Right cardiac atrium (tissue), 5 donors: ENCODE measurements around the gene MRPL17. TPM values are rescaled to one million over a fixed set of nuclear protein-coding genes. Genes with fewer than 3 reads are reported as not detected.
"Not testable (repeated sequence)": the region's sequence is repeated elsewhere in the genome, so short reads cannot be mapped to it uniquely, and the experiment has no call there.

Experiments used
- ATAC-seq, 2 donors: fragments of 200-7000 bp; cut with Tn5 transposase; one replicate each; pipeline versions ENCODE4 v1.8.0 to v1.9.1; 2020; ENCODE audit warnings: moderate library complexity in 2 of 2, mild to moderate bottlenecking in 1 of 2
- DNase-seq, 3 donors: peaks; one replicate each; pipeline ENCODE4 v3.0.0-alpha.2; 2020
- H3K27ac ChIP-seq: one replicate; pipeline ENCODE4 v1.5.1; 2013; ENCODE audit warnings: mild to moderate bottlenecking, low read length, control low read depth, moderate library complexity
- H3K27me3 ChIP-seq: one replicate; pipeline ENCODE4 v1.6.1; 2013; ENCODE audit not compliant: control insufficient read depth, insufficient read depth
- H3K4me1 ChIP-seq: one replicate; pipeline ENCODE4 v1.6.1; 2013; ENCODE audit warnings: low read length; ENCODE audit not compliant: control insufficient read depth, insufficient read depth
- H3K4me3 ChIP-seq: one replicate; pipeline ENCODE4 v1.5.1; 2013; ENCODE audit warnings: low read length, control low read depth
- H3K9me3 ChIP-seq: one replicate; pipeline ENCODE4 v1.6.1; 2013; ENCODE audit warnings: low read length; ENCODE audit not compliant: control insufficient read depth
- WGBS: extraction: QIAGEN DNeasy Blood & Tissue Kit; methylation state at CpG from one replicate; pipeline ENCODE4 v1.1.7; 2013; 5-methylcytosine and 5-hydroxymethylcytosine counted together
- intact Hi-C, 4 donors: fragments of 100-400 bp; cut with DNase I; formaldehyde crosslinking; loops; one replicate each; pipeline versions ENCODE4 v1.11.0 to v1.14.0; 2022 to 2023
- polyA plus RNA-seq: library from polyadenylated mRNA; stranded (reverse); fragments of 200-250 nt; gene quantifications from one replicate; pipeline ENCODE4 v1.2.3, GENCODE V29; 2013
- total RNA-seq, 4 donors: library from RNA; stranded (reverse); fragmentation: NEBNext Ultra II Directional; extraction: Animal tissue kit (Norgen Biotek cat#: 25700); gene quantifications; one replicate each; pipeline ENCODE4 v1.2.1, GENCODE V29; 2021
- donor health status: healthy with polysubstance abuse.
- donor health status: DM: no; HTN: yes; CAD: no.
- donor health status: DM: no; HTN: no; CAD: no.
- donor health status: DM: no; HTN: yes; CAD: no; lungs with severe emphysema.
- donor health status: DM: yes; HTN: yes; CAD: no.

Gene MRPL17
- total and polyA plus RNA-seq, 5 donors = 36.7 to 45.1 (median 44.1) TPM

GRCh38 chr11:6684068-6684467 lies 928 bp upstream of the MRPL17 start:
- intact Hi-C loops = loop anchor here (5.0 to 10.0 kb wide), 4 partner anchors 72 to 157 kb away; partner anchors contain the start of genes TAF10 (in 2 of the 4), ILK (in 1 of the 4) and RRP8 (in 1 of the 4)
- not testable (repeated sequence) for H3K27ac ChIP-seq, H3K9me3 ChIP-seq, H3K27me3 ChIP-seq, ATAC-seq, H3K4me1 ChIP-seq, H3K4me3 ChIP-seq
- DNase-seq = peak in 1 of 3 donors; percentile 63
- WGBS = 90% methylated on average over 14 of the region's 14 CpGs

DNA sequence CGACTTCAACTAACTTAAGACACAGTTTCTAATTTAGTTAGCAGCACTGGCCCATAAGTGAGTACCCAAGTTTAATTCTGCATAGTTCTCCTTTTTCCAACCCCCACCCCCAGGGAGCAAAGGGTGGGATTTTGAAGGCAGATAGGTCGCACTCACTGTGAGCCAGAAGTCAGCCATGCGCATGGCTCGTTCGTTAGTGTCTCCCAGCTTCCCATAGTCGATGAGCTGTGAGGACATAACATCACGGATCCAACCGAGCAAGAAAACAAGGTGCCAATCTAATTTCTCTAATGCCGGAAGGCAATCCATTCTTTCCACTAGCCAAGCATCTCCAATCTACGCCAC lies 577 bp downstream of the MRPL17 start:
- peak in 1 of 3 donors; percentile 41 for DNase-seq
- peak overlapping the region; percentile 56 for H3K4me3 ChIP-seq
- under 1% methylated on average over 10 of the region's 10 CpGs for WGBS
- no peaks in the 10 kb centered on the region for H3K9me3 ChIP-seq
- H3K27me3 ChIP-seq = no peaks in the 10 kb centered on the region
- intact Hi-C loops = loop anchor here (2.0 to 10.0 kb wide), 5 partner anchors 70 to 155 kb away; partner anchors contain the start of genes TAF10 (in 3 of the 4), ILK (in 1 of the 4) and RRP8 (in 1 of the 4)
- H3K4me1 ChIP-seq = no peaks in the 10 kb centered on the region
- peak overlapping the region; percentile 75 for H3K27ac ChIP-seq
- ATAC-seq = peak; percentile 0 to 9

DNA sequence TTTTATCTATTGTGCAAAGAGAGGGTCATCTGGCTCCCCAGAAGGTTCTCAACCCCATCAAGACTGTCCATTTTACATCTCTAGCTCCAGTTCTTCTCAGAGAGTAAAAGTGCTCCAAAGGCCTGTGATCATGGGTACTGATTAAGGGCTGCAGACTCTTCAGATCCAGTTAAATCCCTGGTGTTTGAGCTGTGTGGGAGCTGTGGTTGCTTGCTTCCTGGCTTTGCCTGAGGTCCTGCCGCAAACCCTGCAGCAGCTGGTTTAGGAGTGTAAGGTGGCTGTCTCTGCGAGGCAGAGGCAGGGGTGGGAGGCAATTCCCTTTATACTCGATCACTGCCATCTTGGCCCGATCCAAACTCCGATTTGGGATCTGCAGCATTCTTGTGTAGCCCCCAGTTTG lies 1.2 kb downstream of the MRPL17 start:
- no peak overlapping the region for H3K27ac ChIP-seq
- no peaks in the 10 kb centered on the region for H3K4me1 ChIP-seq
- H3K4me3 ChIP-seq = peak overlapping the region; percentile 56
- intact Hi-C loops = loop anchor here (2.0 to 10.0 kb wide), 5 partner anchors 69 to 155 kb away; partner anchors contain the start of genes TAF10 (in 3 of the 4), ILK (in 1 of the 4) and RRP8 (in 1 of the 4)
- DNase-seq (no peak), ATAC-seq (no peak)
- no peaks in the 10 kb centered on the region for H3K9me3 ChIP-seq
- no peaks in the 10 kb centered on the region for H3K27me3 ChIP-seq
- WGBS = 16% methylated on average over 5 of the region's 5 CpGs

DNA sequence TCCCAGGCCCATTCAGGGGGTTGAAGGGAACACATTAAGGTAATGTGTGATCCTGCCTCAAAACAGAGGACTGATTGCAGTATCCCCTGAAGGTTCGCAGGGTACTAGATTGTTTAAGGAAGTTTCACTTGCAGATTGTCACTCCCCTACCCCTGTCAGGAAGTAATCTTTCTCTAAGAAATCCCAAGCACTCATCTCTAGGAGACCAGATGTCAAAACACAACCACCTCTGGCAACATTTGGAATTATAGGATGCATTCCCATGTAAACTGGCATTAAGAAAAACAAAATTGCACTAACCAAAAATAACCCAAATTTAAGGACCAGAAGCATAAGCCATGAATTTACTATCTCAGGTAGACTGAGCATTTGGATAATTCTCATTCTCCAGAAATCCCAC lies 1.6 kb downstream of the MRPL17 start:
- 39% methylated on average over 1 of the region's 1 CpG for WGBS
- no peak overlapping the region for H3K4me3 ChIP-seq

DNA sequence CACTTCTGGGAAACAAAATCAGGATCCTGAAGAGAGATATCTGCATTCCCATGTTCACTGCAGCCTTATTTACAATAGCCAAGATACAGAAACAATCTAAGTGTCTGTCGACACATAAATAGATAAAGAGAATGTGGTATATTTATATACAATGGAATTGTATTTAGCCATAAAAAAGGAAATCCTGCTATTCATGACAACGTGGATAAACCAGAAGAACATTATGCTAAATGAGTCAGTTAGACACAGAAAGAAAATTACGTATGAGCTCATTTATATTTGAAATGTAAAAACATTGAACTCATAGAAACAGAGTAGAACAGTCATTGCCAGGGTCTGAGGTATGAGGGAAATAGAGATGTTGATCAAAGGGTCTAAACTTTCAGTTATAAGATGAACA lies 6.1 kb downstream of the MRPL17 start:
- Histone ChIP-seq H3K27me3 (no peaks in the 10 kb centered on the region), H3K4me1 (no peaks in the 10 kb centered on the region), H3K27ac (no peak overlapping the region), H3K4me3 (no peak overlapping the region), H3K9me3 (no peaks in the 10 kb centered on the region)
- intact Hi-C loops = no loop called here
- ATAC-seq (no peak), DNase-seq (no peak)
- WGBS = 57% methylated on average over 3 of the region's 3 CpGs

More for the DNA sequence above, 1.6 kb downstream of the MRPL17 start:
- no peaks in the 10 kb centered on the region for H3K9me3 ChIP-seq
- H3K27me3 ChIP-seq = no peaks in the 10 kb centered on the region
- H3K4me1 ChIP-seq = no peaks in the 10 kb centered on the region
- intact Hi-C loops = loop anchor here (5.0 to 10.0 kb wide), 4 partner anchors 69 to 154 kb away; partner anchors contain the start of genes TAF10 (in 2 of the 4), ILK (in 1 of the 4) and RRP8 (in 1 of the 4)
- peak overlapping the region; percentile 31 for H3K27ac ChIP-seq
- DNase-seq (no peak), ATAC-seq (no peak)

DNA sequence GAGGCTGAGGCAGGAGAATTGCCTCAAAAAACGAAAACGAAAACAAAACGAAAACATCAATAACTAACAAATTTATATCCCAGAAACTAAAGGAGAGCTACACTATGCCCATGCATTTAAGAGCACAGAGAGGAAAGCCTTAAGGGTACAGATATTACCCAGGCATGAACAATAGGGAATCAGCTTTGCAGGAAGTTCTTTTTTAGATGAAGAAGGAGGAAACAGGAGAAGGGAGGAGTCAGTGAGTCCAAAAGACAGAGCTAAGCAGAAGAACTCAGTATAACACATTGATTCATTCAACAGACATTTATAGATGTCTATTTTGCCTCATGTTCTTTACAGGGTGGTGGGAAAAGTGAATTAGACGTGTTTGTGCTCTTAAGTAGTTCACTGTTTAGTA lies 8.3 kb downstream of the MRPL17 start:
- peak; percentile 70 to 78 for ATAC-seq
- no peaks in the 10 kb centered on the region for H3K27me3 ChIP-seq
- H3K27ac ChIP-seq = no peak overlapping the region
- no peaks in the 10 kb centered on the region for H3K9me3 ChIP-seq
- H3K4me1 ChIP-seq = no peaks in the 10 kb centered on the region
- 64% methylated on average over 4 of the region's 4 CpGs for WGBS
- no peak overlapping the region for H3K4me3 ChIP-seq
- intact Hi-C loops = no loop called here
- no peak for DNase-seq

- no peak overlapping the region for H3K4me3 ChIP-seq
- 88% methylated on average over 1 of the region's 1 CpG for WGBS
- H3K27ac ChIP-seq = no peak overlapping the region
- intact Hi-C loops = no loop called here
- H3K4me1 ChIP-seq = no peaks in the 10 kb centered on the region
- ATAC-seq (no peak), DNase-seq (no peak)
- H3K27me3 ChIP-seq = no peaks in the 10 kb centered on the region
- no peaks in the 10 kb centered on the region for H3K9me3 ChIP-seq
These were observed 8.9 kb downstream of the MRPL17 start for GRCh38 chr11:6674219-6674597.

- Histone ChIP-seq H3K4me1 (no peaks in the 10 kb centered on the region), H3K27ac (no peak overlapping the region), H3K27me3 (no peaks in the 10 kb centered on the region), H3K4me3 (no peak overlapping the region), H3K9me3 (no peaks in the 10 kb centered on the region)
- intact Hi-C loops = no loop called here
- ATAC-seq (no peak), DNase-seq (no peak)
These were observed 9.5 kb downstream of the MRPL17 start for GRCh38 chr11:6673523-6674218.

DNA sequence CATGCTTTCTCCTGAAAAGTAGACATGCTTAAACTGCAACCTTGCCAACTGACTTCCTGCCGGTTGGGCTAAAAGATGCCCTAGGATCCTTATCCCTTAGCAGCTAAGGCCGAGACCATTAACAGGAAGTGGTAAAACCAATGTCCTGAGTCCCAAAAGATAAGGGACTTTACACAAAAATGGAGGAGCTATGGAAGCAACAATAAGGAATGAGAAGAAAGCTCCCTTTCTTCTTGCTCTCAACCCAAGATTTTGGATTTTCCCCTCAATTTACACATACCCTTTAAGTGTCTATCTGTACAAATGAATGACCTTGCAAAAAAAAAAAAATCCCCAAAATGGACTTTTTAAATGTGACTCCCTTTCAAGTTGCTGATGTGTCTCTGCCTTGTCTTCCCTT lies 11.1 kb downstream of the MRPL17 start:
- Histone ChIP-seq H3K27ac (no peak overlapping the region), H3K27me3 (no peaks in the 10 kb centered on the region), H3K9me3 (no peaks in the 10 kb centered on the region), H3K4me3 (no peak overlapping the region), H3K4me1 (peaks cover 2% of the 10 kb centered on the region)
- WGBS = 72% methylated on average over 2 of the region's 2 CpGs
- intact Hi-C loops = no loop called here
- ATAC-seq = no peak
- DNase-seq = no peak

DNA sequence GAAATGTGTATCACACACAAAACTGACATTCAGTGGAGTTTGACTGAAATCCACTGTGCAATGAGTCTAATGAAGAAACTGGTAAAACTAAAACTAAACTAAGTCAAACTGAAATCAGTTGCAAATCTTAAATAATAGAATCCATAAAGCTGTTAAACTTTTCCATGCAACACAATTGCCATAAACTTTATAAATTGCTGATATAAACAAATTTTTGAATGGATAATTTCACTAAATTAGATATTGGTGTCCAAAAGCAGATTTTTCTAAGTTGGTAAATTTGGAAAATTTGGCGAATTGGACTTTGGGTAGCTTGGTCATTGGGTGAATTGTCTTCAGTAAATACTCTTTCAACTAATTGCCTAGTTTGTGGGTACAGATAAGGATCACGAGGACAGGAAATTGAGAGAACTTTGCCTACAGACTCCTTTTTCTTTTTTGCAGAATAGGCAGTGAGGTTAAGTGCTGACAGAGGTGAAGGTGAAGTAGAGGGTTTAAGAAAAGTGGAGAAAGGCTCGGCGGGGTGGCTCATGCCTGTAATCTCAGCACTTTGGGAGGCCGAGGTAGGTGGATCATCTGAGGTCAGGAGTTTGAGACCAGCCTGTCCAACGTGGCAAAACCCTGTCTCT lies 12.8 kb downstream of the MRPL17 start:
- WGBS = 79% methylated on average over 6 of the region's 6 CpGs
- H3K4me3 ChIP-seq = no peak overlapping the region
- peaks cover 2% of the 10 kb centered on the region for H3K4me1 ChIP-seq
- no peak for ATAC-seq
- no peak for DNase-seq
- no peak overlapping the region for H3K27ac ChIP-seq
- H3K9me3 ChIP-seq = no peaks in the 10 kb centered on the region
- intact Hi-C loops = no loop called here
- no peaks in the 10 kb centered on the region for H3K27me3 ChIP-seq

DNA sequence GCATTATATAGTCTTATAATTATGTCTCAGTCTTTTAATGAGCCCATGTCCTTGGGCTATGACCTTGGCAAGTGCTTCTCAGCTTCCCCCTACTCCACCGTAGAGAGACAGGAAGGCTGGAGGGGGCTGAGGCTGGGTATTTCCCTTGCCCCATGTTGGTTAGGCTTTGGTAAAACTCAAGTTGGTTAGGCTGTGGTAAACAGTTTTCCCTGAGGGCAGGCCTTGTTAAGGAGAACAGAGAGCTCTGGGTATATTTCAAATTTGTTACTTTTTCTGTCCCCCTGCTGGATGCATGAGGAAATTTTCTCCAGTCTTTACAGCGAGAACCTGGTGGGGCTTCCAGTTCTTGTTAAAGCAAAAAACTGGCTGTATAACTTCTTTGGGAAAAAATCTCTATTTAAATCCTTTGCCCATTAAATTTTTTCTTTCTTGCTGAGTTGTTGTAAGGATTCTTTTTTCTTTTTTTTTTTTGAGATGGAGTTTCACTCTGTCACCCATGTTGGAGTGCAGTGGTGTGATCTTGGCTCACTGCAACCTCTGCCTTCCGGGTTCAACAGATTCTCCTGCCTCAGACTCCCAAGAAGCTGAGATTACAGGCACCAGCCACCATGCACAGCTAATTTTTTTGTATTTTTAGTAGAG lies 15.3 kb downstream of the MRPL17 start:
- WGBS = 67% methylated on average over 3 of the region's 3 CpGs
- Histone ChIP-seq H3K27ac (no peak overlapping the region), H3K27me3 (no peaks in the 10 kb centered on the region), H3K9me3 (no peaks in the 10 kb centered on the region), H3K4me1 (peaks cover 2% of the 10 kb centered on the region), H3K4me3 (no peak overlapping the region)
- DNase-seq = no peak
- intact Hi-C loops = no loop called here
- ATAC-seq = peak; percentile 52 to 72
